Activated naive CD8-positive, alpha-beta T cell treated with anti-CD3 and anti-CD28 coated beads, Interleukin-2, amount 50 U/mL, for 16 hours (primary cell): ENCODE data around the gene RABGGTA.

Source experiments
- DNase-seq: peaks from one replicate; pipeline ENCODE4 v3.0.0-alpha.2; 2020; ENCODE audit warnings: low read depth, low spot score

Gene RABGGTA

DNA sequence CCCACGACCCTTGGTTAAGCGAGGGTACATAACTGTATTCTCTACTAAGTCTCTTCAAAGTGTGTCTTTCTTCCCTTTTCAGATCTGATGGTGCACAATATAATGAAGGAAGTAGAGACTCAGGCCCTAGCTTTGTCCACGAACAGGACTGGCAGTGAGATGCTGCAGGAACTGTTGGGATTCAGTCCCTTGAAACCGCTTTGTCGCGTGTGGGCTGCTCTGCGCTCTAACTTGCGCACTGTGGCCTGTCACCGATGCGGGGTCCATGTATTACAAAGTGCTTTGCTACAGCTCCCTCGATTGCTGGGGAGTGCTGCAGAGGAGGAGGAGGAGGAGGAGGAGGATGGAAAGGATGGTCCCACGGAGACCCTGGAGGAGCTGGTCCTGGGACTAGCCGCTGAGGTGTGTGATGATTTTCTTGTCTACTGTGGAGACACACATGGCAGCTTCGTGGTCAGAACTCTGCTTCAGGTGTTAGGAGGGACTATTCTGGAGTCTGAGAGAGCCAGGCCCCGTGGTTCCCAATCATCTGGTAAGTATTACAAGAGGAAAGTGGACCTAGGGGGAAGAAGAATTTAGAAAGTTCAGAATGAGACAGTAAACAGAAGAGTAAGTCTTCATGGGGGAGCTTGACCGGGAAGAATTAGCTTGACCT lies 29.1 kb upstream of the RABGGTA start:
- DNase-seq, result no peak

DNA sequence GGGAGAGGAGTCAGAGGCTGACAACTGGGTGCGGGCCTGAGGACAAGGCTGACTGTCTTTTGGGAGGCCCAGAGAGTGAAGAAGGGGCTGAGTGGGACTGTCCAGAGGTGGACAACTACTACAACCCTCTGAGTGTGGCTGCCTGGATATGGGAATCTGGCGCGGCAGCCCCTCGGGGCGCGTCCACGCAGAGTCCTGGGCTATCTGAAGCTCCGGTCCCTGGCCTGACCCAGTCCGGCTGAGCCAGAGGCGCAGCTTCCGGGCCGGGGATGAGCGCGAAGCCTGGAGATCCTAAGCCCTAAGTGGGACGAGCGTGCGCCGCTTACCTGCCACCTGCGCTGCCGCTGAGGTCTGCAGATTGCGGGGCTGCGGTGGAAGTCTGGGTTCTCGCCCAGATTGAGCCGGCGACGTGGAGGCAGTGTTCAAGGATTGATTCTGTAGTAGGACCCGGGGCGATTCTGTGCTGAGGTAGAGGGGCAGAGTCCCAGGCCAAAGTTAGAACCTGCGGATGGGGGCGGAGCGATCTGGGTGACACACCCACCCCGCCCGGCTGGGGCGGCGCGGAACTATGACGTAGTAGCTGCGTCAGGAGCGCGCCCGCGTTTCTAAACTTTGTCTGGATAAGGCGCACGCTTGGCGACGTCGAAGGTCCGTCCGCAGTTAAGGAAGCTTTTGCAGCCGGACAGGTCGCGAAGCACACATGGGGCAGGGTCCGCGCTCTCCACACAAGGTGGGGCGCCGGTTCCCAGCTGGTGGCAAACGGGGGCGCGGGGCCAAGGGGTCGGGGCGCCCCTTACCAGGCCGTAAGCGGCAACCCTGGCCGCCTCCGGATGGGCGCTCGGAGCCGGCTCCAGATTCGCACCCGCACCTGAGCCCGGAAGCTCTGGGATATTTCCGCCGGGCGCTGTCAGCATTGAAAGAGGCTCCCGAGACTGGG lies 28.1 kb upstream of the RABGGTA start, which contains the start of the genes DHRS1 and NOP9:
TSS of gene DHRS1 (minus strand) at position 526 of the 937 bp plus-strand sequence. CDS start 674 bp downstream, outside the sequence.
TSS of gene NOP9 (plus strand) at position 596 of the 937 bp plus-strand sequence. CDS start at position 701, 105 bp downstream.
- DNase-seq, result peak; percentile 81

DNA sequence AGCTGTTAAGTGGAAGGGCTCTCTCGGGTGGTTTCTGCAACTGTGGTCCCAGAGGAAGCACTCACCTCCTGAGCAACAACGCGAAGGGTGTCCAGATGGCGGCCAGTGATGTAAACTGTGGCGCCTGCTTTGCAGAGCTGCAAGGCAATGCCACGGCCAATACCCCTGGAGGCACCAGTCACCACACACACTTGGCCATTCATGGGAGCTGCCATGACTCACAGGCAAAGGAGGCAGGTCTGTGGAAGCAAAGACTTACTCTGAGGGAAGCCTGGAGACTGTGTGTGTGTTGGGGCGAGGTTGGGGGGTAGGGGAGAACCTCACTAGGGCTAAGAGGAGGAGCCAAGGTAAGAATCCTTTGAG lies 27.5 kb upstream of the RABGGTA start:
- DNase-seq, result no peak

DNA sequence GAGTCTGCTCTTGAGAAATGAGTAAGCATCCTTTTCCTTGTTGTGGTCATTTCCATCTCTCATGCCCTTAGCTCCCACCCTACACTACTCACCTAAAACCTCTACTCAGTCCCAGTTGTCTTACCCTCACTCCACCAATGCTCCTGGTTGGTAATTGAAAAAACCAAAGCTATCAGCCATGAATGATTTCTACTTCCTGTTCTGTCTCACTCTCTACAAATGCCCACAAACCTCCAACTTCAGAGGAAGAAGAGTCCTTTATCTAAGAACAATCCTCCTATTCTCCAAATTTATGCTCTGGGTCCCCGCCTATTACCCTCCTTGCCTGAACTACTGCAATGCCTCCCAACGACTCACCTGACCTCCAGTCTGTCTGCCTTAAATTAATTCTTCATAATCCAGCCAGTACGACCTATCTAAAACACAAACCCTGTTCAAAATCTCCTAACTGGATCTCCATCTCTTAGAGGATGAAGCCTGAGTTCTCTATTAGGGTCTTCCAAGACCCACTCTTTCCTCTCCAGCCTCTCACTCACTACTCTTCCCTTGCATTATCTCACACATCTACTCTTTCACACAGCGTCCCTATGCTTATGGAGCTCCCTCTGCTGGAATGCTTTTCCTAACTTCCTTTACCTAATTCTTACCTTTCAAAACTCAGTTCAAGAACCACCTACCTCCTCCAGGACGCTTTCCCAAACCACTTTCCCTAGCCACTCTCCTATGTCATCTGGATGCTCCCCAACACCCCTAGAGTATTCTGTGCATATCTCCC lies 26.0 kb upstream of the RABGGTA start:
- no peak for DNase-seq

DNA sequence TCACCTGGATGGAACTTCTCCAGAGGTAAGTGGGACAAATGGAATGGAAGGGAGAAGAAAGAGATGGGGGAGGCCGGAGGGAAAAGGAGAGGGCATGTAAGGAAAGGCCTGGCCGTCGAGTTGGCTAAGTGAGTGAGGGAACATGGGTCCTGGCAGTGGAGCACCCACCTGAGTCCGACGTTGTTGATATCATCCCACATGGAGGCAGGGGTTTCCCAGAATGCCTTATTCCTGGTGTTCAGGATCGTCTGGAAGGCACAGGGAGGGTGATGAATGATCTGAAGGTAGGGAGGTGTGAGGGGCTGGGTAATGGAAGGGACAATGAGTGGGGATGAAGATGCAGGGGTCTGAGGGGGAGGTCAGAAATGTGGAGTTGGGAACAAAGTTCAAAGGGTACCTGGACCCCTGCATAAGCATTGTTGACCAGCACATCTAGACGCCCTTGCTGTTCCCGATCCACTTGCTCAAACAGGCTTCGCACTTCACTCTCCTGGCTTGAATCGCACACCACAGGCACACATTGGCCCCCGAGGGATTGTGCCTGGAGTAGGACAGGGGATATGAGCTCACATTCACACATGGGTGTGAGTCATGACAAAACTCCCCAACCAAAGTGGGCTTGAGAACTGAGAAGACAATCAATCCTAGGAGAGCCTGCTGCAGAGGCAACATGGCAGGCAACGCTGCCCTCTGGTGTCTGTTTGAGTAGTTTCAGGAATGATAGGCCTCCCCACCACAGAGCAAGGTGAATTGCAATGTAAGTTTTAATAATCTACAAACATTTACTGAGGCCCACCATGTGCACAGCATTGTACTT lies 25.2 kb upstream of the RABGGTA start:
- peak; percentile 60 for DNase-seq

DNA sequence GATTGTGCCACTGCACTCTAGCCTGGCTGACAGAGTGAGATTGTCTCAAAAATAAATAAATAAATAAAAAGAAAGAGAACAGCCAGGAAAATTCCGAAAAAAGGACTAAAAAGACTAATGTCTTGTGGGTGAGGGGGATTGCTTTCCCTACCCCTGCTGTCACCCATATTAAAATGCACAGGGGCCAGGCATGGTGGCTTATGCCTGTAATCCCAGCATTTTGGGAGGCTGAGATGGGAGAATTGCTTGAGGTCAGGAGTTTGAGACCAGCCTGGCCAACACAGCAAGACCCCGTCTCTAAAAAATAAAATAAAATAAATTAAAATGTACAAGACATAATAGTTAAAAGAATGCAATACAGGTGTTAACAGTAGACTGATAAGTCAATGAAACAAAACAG lies 22.1 kb upstream of the RABGGTA start:
- DNase-seq, result no peak

DNA sequence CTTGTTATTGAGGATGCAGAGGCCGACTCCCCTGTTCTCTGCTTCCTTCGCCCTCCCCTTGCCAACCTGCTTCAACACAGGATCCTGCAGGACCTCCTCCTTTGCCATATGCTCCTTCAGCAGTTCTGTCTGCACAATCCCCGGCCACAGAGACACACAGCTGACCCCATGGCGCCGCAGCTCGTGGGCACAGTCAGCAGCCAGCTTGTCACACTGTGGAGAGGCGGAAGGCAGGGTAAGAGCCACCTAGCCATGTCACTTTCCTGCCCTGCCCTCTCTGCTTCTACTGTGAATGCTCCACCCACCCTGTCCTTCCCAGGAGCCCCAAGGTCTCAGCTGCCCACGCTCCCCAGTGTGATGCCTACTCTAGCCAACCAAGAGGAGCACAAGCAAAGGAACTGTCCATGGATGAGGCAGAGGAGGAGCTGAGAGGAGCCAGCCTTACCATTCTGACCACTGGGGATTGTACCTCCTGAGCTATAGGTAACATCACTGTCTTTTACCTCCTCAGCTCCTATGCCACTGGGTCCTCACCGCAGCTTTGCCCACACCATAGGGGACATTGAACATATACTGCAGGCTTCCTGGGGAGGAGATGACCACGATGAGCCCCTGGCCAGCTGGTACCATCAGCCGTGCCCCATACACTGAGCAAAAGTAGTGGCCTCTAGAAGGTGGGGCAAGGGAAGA lies 20.9 kb upstream of the RABGGTA start:
- no peak for DNase-seq

DNA sequence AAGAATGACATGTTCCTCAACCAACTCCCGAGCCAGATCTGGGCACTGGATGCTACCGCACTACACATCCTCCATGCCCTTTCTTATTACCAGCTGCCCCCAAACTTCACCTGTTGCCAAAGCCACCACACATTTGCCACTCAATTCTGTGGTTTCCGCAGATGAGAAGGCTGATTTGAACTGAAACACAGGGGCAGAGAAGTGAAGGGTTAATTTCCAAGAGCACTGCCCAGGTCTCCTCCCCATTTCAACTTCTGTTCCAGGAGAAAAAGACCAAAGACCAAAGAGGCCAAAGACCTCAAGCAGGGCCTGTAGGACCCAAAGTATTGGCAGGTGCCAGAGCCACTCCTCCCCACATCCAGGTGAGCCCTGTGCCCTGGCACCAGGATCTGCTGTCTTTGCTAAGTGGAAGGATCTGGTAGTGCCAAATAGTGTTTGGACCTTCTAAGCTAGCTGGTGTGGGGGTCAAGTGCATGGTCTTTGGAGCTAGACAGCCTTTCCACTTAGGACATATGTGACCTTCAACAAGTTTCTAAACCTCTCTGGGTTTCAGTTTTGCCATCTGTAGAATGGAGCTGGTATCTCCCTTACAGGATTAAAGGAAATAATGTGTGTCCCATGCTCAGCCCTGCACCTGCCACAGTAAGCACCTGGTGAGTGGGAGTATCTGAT lies 20.2 kb upstream of the RABGGTA start:
- no peak for DNase-seq

DNA sequence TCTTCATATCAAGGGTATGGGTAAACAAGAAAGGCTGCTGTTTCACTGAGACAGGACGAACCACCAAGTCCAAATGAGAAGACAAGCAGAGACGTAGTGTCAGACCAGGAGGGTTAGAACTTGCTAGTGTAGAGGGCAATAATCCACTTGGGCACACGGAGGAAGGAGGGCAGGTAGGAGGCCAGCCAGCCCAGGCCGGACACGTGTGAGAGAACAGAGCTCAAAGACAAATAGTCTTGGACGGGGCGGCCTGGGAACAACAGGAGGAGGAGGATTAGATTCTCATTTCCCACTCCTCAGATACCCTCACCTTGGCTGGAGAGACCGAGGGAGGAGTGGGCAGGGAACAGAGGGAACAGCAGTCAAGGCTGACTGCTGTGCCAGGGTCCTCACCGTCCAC lies 19.3 kb upstream of the RABGGTA start:
- no peak for DNase-seq

DNA sequence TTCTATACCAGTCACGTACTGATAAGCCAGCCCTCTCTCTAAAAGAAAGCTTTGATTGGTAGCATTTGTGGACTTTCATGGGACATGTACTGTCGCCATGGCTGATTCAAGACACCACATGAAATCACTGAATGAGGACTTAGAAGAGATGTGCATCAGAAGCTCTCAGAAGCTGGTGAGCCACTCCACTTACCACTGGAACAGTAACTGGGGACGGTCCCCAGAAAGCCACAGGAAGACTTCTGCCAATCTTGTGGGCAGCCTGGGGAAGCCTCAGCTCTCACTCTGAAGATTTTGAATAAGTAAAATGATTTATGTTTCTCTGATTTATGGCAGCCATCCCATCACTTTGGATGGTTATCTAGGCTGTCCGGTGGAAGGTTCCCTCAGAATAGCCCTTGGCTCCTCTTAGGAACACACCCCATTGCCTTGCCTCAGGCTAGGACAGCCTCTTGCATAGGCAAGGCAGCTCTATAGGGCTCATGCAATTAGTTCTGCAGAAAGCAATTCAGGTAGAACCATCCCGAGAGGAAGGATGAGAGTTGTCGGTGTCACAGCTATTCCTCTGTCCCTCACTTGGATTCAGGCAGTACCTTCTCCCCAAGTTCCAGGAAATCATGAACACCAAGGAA lies 18.4 kb upstream of the RABGGTA start:
- DNase-seq, result no peak

DNA sequence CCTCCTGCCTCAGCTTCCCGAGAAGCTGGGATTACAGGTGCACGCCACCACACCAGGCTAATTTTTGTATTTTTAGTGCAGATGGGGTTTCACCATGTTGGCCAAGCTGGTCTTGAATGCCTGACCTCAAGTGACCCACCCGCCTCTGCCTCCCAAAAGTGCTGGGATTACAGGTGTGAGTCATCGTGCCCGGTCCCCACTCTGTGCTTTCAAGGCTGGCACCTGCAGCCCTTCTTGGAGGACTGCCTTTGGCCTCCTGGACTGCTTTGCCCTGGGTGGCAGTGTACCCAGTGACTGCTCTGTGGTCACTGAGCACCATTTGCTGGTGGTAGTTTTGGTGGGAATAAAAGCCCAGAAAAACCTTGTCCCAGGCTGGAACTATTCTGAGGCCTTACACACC lies 15.6 kb upstream of the RABGGTA start:
- no peak for DNase-seq

DNA sequence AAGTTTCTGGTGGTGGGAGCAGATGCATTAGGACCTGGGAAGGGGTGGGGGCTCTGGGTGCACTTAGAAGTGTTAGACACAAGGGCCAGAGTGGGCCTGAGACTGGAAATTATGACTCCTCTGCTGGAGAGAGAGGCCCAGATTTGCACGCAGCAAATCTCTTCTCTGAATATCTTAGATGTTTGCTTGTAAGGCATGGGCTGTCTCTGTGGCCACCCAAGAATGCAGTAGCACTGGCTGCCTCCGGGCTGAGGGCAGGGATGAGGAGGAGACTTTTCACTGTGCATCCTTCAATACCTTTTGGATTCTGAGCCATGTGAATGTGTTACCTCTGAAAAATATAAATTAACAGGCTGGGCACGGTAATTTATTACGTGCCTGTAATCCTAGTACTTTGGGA lies 14.0 kb upstream of the RABGGTA start:
- DNase-seq, result no peak

DNA sequence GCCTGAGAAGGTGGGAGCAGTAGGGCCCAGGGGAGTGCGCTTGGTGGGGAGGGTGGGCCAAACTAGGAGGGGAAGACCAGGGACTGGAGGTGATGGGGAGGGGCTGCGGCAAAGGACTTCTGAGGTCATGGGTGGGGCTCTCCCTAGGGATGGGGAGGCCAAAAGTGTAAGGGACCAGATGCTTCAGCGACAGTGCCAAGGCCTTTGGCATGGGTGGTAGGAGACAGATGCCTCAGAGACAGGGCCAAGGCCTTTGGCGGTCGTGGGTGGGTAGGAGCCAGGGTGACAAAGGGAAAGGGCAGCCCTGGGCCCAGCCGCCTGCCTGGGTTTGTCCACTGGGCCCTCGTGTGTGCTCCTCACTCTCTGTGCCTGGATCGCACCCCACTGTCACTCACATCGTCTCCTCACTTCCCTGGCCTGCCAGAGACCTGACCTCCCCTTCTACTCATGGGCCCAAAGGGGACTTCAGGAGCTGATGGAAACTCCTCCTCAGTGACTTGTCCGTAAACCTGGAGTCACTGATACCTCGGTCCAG lies 13.2 kb upstream of the RABGGTA start:
- DNase-seq, result no peak

DNA sequence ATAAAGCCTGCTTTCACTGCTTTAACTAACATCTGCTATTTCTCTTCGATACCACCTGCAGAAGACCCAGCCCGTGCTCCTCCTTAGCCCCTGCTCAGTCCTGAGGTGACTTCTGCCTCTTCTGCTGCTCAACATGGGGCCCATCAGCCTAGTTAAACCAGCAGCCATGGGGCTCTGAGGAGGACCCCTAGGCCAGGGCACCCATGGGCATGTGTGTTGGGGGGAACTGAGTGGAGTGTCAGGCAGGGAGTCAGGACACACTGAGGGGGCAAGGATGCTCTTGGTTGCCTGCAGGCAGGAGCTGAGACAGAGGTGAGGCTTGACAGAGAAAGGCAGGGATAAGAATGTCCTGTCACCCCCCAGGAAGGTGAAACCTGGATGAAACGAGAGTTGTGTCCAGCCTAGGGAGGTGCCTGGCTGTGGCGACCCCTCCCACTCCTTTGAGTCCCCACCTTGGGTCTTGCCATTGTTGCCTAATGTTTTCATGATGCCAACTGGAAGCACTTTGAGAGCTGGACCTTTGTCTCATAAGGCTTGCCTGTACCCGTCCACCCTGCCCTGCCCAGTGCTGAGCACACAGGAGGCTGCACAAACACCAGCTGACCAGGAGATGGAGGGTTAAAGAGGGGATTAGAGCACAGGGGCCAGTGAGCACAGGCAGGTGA lies 12.5 kb upstream of the RABGGTA start:
- no peak for DNase-seq

DNA sequence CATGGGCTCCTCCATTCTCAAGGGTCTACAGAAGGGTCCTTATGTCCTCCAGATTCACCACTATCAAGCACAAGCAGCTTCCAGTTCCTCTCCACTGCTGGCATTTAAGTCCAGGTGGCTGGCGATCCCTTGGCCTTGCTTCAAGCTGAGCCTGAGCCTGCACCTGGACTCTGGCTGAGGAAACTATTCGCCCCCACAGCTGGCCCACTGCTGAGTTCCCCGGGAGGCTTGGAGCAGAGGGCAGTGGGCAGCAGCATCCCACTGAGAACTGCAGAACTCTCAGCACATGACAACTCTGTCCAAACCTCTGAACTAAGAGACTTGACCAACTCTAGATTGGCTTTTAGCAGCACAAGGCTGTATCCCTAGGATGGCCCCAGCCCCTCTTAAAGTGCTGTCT lies 11.3 kb upstream of the RABGGTA start:
- DNase-seq, result no peak

DNA sequence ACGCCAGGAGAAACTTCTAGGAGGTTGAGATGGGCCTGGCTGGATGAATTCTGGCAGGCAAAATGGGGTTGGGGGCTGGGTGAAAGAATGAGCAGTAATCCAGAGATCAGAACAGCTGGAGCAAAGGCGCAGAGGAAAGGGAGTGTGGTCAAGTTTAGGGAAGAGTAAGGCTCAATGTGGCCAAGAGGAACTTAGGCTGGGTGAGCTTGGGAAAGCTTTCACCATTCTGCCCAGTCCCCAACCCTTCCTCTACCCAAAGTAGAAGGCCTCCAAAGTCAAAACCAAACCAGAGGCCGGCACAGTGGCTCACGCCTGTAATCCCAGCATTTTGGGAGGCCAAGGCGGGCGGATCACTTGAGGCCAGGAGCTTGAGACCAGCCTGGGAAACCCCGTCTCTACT lies 10.2 kb upstream of the RABGGTA start:
- DNase-seq, result no peak

DNA sequence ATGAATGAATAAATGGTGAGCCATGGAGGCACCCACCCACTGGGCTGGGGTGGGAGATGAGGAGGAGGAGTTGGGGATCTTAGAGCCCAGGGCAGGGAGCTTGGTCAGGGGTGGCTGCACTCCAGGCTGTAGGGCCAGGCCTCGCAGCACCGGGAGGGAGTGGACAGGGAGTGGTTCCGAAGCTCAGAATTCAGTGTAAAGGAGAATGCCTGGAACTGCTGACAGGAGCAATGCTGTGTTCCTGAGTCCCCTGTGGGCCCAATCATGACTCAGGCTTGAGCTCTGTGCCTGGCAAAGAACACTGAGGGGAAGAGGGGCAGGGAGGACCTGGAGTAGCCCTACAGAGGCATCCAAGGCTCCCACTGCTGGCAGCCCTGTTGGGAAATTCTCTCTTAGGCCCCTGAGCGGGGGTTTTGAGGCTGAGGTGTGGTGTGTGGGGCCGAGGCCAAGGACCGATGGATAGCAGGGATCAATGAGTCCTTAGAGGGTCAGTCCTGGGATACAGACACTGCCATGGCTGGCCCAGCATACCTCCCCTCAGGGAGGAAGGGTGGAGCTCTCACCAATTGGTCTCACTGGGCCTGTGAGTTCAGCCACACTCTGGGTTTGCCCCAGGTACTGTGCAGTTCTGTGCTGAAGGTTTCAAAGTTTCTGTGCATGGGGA lies 9.5 kb upstream of the RABGGTA start:
- DNase-seq, result no peak
